HUDEP-2 (cell line): ENCODE data around the gene TMPRSS11F.
"Not testable (repeated sequence)": the region's sequence is repeated elsewhere in the genome, so short reads cannot be mapped to it uniquely, and the experiment has no call there.

ENCODE experiments used
- DNase-seq, 76 experiments: peaks; one replicate each; lab custom pipeline; 2025; ENCODE audit not compliant: unreplicated experiment in 76 of 76; lab: John Stamatoyannopoulos, UW

Gene TMPRSS11F

GRCh38 chr4:68129793-68130192 is at the start of gene TMPRSS11F:
TMPRSS11F (minus strand) TSS chr4:68129869; CDS start chr4:68129820, 49 bp downstream.
- peak in 73 of 76 experiments; percentile 9 to 97 (median 72) for DNase-seq

- DNase-seq, result no peak
Observed at GRCh38 chr4:68176904-68177303, 47.2 kb upstream of the TMPRSS11F start.

GRCh38 chr4:68176500-68176899 is 46.8 kb upstream of the TMPRSS11F start:
- DNase-seq, result peak in 2 of 76 experiments; percentile 5 to 7

- peak in 52 of 76 experiments; percentile 0 to 72 (median 29) for DNase-seq
Observed at GRCh38 chr4:68175562-68176155, 46.0 kb upstream of the TMPRSS11F start.

GRCh38 chr4:68174389-68174788 is 44.7 kb upstream of the TMPRSS11F start:
- DNase-seq, result not testable (repeated sequence)

- DNase-seq, result not testable (repeated sequence)
Observed at GRCh38 chr4:68172147-68172546, 42.5 kb upstream of the TMPRSS11F start.

GRCh38 chr4:68167706-68168105 is 38.0 kb upstream of the TMPRSS11F start:
- DNase-seq, result no peak

GRCh38 chr4:68167166-68167565 is 37.5 kb upstream of the TMPRSS11F start:
- DNase-seq, result no peak

GRCh38 chr4:68163754-68164153 is 34.1 kb upstream of the TMPRSS11F start:
- no peak for DNase-seq

- DNase-seq, result no peak
Observed at GRCh38 chr4:68162196-68162595, 32.5 kb upstream of the TMPRSS11F start.

- peak in 1 of 76 experiments; percentile 9 for DNase-seq
Observed at GRCh38 chr4:68152411-68152810, 22.7 kb upstream of the TMPRSS11F start.

- DNase-seq, result peak in 6 of 76 experiments; percentile 3 to 31 (median 14)
Observed at GRCh38 chr4:68148800-68149685, 19.4 kb upstream of the TMPRSS11F start.

- DNase-seq, result no peak
Observed at GRCh38 chr4:68147079-68147478, 17.4 kb upstream of the TMPRSS11F start.

- no peak for DNase-seq
Observed at GRCh38 chr4:68145261-68145660, 15.6 kb upstream of the TMPRSS11F start.

- no peak for DNase-seq
Observed at GRCh38 chr4:68141852-68142251, 12.2 kb upstream of the TMPRSS11F start.

GRCh38 chr4:68132342-68132741 is 2.7 kb upstream of the TMPRSS11F start:
- DNase-seq, result no peak

- no peak for DNase-seq
Observed at GRCh38 chr4:68124262-68124661, 5.4 kb downstream of the TMPRSS11F start.

GRCh38 chr4:68123525-68123924 is 6.1 kb downstream of the TMPRSS11F start:
- no peak for DNase-seq

GRCh38 chr4:68119921-68120320 is 9.7 kb downstream of the TMPRSS11F start:
- peak in 3 of 76 experiments; percentile 12 to 33 (median 14) for DNase-seq

- no peak for DNase-seq
Observed at GRCh38 chr4:68110441-68110840, 19.2 kb downstream of the TMPRSS11F start.

GRCh38 chr4:68109868-68110267 is 19.8 kb downstream of the TMPRSS11F start:
- DNase-seq, result no peak

GRCh38 chr4:68082758-68083157 is 46.9 kb downstream of the TMPRSS11F start:
- DNase-seq, result no peak
